Fibroblast of the aortic adventitia (primary cell): ENCODE results near the gene EBP. TPM values are rescaled to one million over a fixed set of nuclear protein-coding genes. Genes with fewer than 3 reads are reported as not detected.

Experiments
- DNase-seq: peaks from one replicate; pipeline ENCODE4 v3.0.0-alpha.2; 2010; ENCODE audit warnings: low read depth
- H3K4me3 ChIP-seq: 2 replicates; pipeline ENCODE4 v1.5.1; 2011; ENCODE audit warnings: low read depth, mild to moderate bottlenecking, control low read depth, low read length, moderate library complexity
- CTCF ChIP-seq: IDR thresholded peaks from 2 replicates; pipeline ENCODE4 v1.5.1; 2011; ENCODE audit warnings: mild to moderate bottlenecking, low read length, control low read depth, inconsistent platforms; ENCODE audit not compliant: insufficient read depth
- total RNA-seq: library from RNA; depleted of rRNA; stranded (reverse); fragments of >200 nt; gene quantifications from 2 replicates; pipeline ENCODE4 v1.2.3, GENCODE V29; 2012; ENCODE audit warnings: low replicate concordance

EBP gene
- total RNA-seq, 1 donor: 49.2 TPM

- peak; percentile 86 for DNase-seq
These were observed 9.9 kb downstream of the EBP start for GRCh38 chrX:48531358-48531959.

GRCh38 chrX:48532161-48532560 is 10.6 kb downstream of the EBP start:
- TF ChIP-seq CTCF: no peak
- DNase-seq: no peak
- no peak overlapping the region for H3K4me3 ChIP-seq

More at GRCh38 chrX:48531358-48531959, 9.9 kb downstream of the EBP start:
- H3K4me3 ChIP-seq: no peak overlapping the region
- TF ChIP-seq CTCF: no peak

GRCh38 chrX:48533165-48533564 is 11.6 kb downstream of the EBP start:
- no peak for DNase-seq

GRCh38 chrX:48538641-48539344 is 17.2 kb downstream of the EBP start:
- TF ChIP-seq CTCF: no peak
- no peak for DNase-seq
- H3K4me3 ChIP-seq: peak overlapping the region; percentile 44

More at GRCh38 chrX:48533165-48533564, 11.6 kb downstream of the EBP start:
- H3K4me3 ChIP-seq: no peak overlapping the region
- TF ChIP-seq CTCF: no peak

- peak; percentile 33 for TF ChIP-seq CTCF
- peak; percentile 97 for DNase-seq
- peak within 1 kb of the TSS; percentile 77 for H3K4me3 ChIP-seq
These were observed 17.9 kb downstream of the EBP start, which contains the start of gene TBC1D25 for GRCh38 chrX:48539345-48540027. Gene TBC1D25 (plus strand): TSS chrX:48539714. CDS start chrX:48539798, 84 bp downstream.

- peak overlapping the region; percentile 77 for H3K4me3 ChIP-seq
- peak; percentile 43 for DNase-seq
- TF ChIP-seq CTCF: no peak
These were observed 18.4 kb downstream of the EBP start for GRCh38 chrX:48540028-48540375.
